HG03521 (cell line): ENCODE measurements around the gene GFOD2.

Experiments
- ATAC-seq: cut with Tn5 transposase; IDR thresholded peaks from one replicate; pipeline ENCODE4 v1.9.1; 2021; ENCODE audit warnings: mild to moderate bottlenecking, moderate library complexity; ENCODE audit not compliant: unreplicated experiment

The GFOD2 gene

DNA sequence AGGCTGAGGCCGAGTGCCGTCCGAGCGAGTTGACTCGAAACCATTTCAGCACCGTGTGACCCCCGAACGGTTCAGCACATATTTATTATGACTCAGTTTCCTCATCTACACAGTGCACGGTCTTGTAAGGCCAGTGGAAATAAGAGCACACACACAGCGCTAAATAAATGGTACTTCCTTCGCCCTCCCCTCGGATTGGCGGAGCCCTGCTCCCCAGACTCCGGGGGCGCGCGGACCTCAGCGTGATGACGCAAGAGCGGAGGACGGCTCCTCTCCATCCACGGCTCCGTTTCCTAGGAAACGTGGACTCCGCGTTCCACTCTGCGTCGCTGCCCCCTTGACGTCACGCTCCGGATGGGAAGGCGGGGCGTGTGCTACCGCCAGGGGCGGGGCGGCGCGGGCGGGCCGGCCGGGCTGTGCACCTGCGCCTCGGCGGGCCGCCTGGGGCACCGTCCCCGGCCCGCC is 58.5 kb downstream of the GFOD2 start, which contains the start of gene PARD6A:
Gene PARD6A (plus strand): TSS at position 397 of the 465 bp plus-strand sequence. CDS start 79 bp downstream, outside the sequence.
- peak; percentile 76 for ATAC-seq

DNA sequence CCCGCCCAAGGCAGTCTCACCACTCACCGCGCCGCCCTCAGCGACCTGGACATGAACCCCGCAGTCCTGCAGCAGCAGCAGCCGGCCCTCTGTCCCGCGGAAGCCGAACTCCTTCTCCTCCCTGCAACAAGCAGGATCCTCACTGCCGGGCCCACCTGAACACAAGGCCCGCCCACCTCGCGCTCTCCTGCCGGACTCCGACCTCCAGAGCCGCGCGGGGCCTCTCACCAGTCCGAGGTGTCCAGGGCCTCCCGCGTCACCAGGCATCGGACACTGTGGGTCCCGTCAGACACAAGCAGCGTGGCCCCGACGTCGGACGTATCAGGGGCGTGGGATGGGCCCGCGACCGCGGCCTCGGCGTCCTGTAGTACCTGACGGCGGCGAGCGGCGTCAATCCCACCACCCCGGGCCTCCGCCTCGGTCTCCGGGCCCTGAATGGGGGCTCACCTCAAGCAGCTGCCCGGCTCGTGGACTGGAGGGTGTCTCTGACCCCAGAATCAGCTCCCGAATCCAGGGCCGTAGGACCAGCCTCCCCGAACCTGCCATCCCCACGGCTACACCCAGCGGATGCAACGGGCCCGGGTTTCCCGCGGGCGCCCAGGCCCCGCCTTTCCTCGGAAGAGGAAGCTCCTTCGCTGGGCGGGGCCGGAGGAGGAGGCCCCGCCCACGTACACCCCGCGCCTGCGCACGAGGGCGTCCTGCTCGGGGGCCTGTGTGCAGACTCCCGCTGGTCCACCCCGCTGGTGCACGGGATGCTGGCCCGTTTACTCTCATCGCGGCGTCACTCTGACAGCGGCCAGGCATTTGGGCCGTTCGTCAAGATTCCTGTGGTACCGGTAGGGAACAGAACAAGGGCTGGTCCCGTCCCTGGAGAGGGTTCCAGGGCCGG is 59.2 kb downstream of the GFOD2 start, which contains the start of gene ACD:
Gene ACD (minus strand): TSS at position 586 of the 889 bp plus-strand sequence. CDS start 40 bp downstream, at position 546.
- ATAC-seq: peak; percentile 48

DNA sequence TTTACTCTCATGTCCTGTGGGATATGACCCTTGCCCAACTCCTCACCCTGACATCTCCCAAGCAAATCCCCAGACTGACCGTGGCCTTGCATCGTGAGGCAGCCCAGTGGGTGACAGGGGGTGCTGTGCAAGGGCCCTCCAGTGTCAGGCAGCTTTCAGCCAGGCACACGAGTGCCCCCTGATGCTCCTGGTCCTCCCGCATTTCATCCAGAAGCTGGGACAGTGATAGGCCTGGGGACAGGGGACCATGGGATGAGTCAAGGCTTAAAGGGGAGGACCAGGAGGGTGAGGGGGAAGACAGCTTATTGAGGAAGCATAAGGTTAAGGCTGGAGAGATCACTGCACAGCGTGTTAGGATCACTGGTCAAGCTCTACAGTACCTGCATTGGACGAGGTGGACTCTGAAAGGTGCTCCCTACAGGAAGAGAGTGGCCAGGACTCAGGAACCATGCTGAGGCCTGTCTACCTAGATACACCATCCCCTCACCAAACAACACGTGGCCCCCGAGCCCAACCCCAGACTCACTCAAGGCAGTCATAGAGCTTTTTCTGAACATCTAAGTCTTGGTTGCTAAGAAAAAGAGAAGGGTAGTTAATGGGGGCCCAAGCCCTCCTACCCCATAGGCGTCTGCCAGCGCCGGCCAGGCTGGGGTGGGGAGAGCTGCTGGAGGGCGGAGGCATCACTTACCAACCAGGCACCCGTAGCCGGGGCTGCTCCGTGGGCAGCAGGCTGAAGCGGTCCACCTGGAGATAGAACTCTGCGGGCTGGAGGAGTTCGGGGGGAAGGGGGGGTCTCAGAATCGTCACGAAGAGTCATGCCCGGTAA is 60.1 kb downstream of the GFOD2 start:
- ATAC-seq: no peak

DNA sequence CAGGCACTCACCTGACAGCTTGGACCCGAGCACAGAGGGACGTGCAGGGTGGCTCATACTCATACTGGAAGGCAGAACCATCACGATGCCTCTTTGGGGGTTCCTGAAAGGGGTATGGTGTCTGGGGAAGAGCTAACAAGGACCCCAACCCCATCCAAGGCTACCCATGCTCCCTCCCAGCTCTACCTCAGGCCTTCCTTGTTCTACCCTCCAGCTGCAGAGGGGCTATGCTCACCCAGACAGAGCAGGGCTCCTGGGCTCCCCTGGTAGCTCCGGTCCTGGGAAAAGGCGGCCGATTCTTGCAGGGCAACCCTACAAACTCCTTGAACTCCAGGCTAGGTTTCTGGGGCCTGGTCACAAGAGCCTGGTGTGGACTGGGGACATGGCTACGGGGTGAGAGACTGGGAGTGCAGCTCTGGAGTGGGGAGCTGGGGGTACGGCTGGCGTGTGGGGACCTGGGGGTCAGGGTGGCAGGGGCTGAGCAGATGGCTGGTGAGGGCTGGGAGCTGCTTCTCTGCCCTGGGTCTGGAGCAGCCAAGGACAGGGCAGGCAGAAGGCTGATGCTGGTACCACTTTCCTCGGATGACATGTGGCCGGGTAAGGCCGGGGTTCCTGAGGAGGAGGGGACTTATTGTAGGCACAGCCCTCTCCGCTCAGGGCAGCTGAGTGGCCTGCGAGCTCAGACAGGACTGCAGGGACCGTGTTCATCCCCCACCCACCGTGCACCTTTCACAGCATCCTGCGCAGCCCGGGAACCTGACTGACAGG is 61.2 kb downstream of the GFOD2 start:
- ATAC-seq: no peak

DNA sequence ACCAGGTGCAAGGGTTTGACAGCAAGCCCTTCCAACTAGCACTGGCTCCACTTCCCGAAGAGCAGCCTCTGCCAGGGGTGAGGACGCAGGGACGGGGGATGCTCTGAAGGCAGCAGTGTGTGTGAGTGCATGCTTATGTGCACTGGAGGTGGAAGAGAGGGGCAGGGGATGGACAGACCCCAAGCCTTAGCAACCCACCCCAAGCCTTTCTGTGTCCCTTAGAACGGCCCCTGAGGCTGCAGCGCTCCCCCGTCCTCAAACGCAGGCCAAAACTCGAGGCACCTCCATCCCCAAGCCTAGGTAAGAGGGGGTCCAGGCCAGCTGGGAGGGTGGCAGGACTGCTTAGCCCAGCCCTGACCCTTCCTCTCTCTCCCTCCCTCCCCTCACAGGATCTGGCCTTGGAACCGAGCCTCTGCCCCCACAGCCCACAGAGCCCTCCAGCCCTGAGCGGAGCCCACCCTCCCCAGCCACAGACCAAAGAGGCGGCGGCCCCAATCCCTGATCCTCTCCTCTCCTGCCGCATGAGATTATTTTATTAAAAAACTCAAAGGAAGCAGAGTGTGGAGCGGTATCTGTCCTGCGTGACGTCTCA is 62.0 kb downstream of the GFOD2 start:
- no peak for ATAC-seq

DNA sequence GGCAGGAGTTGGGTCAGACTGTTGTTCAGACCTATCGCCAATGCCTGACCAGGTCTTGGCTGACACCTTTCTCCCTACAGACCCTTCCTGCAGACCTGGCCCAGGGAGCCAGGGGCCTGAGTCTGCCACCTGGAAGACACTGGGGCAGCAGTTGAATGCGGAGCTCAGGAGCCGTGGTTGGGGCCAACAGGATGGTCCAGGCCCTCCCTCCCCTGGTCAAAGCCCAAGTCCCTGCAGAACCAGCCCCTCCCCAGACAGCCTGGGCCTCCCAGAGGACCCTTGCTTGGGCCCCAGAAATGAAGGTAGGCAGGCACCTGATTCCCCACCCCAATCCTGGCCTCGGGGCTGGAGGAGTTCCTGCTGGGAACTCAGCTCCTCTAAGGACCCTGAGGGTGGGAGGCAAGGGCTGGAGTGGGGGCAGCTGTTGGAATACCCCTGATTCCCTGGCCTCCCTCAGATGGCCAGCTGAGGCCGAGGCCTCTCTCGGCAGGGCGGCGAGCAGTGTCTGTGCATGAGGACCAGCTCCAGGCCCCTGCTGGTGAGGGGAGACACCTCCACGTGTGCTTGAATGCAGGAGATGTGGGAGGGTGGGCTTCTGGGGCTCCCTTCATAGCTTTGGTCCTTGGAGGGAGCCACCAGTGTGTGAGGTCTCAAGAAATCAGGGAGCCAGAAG is 62.6 kb downstream of the GFOD2 start:
- ATAC-seq: no peak

DNA sequence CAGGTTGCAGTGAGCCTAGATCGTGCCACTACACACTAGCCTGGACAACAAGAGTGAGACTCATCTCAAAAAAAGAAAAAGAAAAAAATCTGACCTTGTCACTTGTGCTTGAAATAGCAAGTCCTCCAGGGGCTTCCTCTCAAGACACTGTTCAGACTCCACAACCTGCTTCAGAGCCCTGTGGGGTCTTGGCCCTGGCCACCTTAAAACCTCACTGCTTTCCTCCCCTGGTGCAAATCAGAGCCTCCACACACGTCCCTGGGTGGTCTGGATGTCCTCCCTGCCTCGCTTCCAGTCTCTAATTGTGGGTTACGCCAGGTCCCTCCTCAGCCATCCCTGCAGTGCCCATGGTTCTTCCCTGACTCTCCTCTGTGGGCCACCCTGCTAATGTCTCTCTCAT is 63.8 kb downstream of the GFOD2 start:
- ATAC-seq: no peak

DNA sequence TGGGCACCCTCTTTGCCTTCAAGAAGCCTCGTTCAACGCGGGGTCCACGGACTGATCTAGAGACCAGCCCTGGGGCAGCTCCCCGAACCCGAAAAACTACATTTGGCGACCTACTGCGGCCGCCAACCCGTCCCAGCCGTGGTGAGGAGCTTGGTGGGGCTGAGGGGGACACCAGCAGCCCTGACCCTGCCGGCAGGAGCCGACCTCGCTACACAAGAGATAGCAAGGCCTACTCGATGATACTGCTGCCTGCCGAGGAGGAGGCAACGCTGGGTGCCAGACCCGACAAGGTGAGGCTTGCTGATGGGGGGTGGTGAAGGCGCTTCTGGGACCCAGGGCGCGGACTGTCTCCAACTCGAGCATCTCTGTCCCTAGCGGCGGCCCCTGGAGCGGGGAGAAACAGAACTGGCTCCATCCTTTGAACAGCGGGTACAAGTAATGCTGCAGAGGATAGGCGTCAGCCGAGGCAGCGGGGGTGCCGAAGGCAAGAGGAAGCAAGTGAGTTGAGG is 64.7 kb downstream of the GFOD2 start:
- no peak for ATAC-seq

DNA sequence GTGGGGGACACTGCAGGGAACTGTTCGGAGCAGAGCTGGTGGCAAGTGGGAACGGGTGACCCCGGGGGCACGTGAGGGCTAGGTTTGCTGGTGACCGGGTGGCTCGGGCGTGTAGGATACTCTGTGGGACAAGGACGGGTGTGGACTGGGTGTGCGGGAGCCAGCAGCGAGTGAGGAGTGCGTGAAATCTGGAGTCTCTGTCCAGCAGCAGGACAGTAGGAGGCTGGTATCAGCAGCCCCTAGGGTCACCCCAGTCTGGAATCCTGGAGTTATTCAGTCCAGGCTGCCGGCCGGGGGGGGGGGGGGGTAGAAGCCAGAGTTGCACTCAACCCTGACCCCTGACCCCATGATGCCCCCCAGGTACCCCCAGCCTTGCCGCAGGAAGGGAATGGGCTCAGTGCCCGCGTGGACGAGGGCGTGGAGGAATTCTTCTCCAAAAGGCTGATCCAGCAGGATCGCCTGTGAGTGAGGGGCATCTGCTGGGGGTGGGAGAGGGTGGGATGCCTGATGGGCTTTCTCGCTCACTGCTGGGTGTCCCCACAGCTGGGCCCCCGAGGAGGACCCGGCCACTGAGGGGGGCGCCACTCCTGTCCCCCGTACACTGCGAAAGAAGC is 65.2 kb downstream of the GFOD2 start:
- no peak for ATAC-seq

DNA sequence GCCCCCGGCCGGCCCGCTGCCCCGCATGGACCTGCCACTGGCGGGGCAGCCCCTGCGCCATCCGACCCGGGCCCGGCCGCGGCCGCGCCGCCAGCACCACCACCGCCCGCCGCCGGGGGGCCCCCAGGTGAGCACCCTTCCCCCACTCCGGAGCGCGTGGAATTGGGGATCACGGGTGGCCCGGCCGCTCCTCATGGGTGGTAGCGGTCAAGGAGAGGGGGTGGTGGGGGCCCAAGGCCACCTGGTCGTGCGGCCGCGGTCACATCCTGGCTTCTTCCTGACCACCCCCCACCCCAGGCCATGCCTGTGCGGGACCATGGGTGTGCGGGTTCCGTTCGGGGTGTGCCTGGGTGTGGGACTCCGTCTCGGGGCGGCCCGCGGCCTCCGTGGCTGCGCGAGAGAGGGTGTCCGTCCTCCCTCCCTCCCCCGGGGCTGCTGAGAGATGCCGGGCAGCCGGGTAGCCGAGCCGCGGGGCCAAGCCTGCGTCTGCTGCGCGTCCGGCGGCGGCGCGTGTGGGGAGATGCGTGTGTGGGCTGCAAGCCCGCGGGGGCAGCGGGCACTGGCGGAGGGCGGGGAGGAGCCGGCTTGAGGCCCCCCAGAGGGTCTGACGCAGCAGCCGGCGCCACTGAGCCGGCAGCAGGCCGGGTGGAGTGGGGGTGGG is 65.9 kb downstream of the GFOD2 start:
- no peak for ATAC-seq

DNA sequence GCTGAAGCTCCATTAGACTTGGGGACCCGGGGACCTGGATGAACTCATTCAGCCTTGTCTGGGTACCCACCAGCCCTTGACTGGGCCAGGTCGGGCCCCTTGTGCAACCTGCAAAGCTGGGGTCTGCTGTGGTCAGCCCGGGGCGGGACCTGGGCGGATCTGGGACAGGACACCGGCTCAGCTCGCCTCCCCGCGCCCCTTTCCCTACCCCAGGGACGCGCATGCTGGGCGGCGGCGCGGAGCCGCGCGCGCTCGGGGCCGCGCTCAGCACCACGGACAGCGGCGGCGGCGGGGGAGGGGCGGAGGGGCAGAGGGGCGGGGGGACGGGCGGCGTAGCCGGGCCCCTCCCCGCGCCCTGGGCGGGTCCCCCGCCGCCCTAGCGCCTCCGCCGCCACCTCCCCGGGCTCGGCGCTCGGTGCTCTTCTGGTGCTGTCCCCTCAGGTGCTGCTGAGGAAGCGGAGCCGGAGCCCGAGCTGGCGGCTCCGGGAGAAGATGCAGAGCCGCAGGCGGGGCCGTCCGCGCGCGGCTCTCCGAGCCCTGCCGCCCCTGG is 66.5 kb downstream of the GFOD2 start:
- no peak for ATAC-seq

DNA sequence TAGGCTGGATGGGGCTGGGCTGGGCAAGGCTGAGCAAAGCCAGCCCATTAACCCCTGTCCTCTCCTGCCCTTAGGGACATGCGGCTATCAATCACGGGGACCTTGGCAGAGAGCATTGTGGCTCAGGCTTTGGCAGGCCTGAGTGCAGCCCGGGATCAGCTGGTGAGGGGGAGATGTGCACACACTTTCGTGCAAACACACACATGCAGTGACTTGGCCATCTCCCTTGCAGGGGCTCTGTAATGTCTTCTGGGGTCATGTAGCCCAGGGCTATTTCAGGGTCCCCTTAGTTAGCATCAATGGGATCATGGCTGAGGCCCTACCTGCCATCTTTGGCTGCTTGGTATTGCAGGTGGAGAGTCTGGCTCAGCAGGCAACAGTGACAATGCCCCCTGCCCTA is 67.3 kb downstream of the GFOD2 start:
- no peak for ATAC-seq

DNA sequence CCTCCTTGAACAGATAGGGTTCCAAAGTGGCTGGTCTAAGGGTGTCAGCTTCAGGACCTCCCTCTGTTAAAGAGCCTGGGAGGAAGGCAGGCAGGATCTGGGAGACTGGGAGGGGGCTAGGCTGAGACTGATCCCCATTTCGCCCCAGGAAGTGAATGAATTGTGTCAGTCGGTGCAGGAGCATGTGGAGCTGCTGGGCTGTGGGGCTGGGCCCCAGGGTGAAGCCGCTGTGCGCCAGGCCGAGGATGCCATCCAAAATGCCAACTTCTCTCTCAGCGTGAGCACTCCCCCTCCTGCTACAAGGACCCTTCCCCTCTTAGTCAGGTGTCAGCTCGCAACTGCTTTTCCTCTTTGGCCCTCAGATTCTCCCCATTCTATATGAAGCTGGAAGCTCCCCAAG is 68.1 kb downstream of the GFOD2 start:
- no peak for ATAC-seq

DNA sequence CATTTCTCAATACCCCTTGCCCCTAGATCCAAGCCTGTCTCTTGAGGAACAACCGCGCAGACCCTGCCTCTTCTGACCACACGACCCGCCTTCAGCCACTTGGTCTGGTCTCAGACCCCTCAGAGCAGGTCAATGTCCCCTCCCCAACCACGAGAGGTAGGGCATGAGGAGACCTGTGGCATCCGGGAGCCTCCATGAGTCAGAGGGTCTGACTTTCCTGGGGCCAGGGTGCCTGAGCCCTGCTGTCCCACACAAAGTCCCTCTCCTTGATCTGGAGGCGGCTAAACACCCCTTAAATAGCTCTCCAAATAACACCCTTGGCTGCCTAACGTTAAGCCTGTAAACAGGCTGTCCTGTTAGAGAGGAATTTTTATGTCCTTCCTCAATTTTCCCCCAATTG is 69.1 kb downstream of the GFOD2 start:
- ATAC-seq: no peak

DNA sequence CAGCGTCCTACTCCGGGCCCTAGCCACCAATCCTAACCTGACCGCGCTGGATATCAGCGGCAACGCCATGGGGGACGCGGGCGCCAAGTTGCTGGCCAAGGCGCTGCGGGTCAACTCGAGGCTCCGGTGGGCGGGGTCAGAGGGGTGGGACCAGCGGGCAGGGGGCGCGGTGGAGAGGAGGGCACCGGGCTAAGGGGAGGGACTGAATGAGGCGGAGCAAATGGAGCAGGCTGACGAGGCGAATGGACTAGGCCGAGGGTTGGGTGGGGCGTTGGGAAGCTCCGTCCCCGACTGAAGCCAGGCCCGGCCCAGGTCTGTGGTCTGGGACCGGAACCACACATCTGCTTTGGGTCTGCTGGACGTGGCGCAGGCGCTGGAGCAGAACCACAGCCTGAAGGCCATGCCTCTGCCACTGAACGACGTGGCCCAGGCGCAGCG is 69.6 kb downstream of the GFOD2 start:
- no peak for ATAC-seq

DNA sequence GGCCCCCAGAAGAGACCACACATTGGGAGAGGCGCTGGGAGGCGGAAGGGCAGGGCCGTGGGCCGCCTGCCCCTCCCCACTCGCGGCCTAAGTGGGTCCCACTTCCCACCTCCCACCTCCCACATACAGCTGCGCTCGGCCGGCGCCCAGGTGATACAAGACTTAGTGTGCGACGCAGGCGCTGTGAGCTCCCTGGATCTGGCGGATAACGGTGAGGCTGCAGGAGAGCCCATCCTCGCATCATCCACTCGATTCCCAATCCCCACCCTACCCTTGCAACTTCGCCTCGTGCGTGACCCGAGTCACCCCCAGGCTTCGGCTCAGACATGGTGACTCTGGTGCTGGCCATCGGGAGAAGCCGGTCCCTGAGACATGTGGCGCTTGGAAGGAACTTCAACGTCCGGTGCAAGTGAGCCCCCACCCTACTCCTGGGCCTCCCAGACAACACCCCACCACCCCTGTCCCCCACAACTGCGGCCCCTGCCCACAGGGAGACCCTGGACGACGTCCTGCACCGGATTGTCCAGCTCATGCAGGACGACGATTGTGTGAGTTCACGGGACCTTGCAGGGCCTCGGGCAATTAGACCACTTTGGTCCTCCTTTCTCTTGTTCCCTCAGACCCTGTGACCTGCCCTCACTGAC is 70.2 kb downstream of the GFOD2 start:
- ATAC-seq: no peak

DNA sequence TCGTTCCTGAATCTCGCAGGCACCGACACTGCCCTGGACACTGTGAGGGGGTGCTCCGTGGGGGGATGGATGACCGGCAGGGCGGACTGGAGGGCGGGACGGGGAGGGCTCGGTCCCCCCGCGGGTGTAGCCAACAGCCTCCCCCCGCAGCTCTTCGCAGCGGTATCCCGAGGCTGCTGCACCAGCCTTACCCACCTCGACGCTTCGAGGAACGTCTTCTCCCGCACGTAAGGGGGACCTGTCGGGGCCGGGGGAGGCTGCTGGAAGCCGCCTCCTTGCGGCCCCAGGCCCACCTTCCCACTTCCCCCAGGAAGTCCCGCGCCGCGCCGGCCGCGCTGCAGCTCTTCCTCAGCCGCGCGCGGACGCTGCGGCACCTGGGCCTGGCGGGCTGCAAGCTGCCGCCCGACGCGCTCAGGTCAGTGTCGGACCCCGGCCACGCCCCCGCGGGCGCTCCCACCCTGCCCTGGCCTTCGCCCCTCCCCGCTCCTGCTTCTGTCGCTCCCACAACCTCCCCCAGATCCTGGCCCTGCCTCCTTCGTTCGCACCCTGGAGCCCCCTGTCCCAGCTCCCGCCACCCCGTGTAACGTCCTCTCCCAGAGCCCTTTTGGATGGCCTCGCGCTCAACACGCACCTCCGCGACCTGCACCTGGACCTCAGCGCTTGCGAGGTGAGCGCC is 70.9 kb downstream of the GFOD2 start:
- ATAC-seq: no peak
